ENCODE measurements around the gene CACNA2D2. TPM values are rescaled to one million over a fixed set of nuclear protein-coding genes. Genes with fewer than 3 reads are reported as not detected.

CACNA2D2 gene
- total and polyA plus RNA-seq, 2 of the 4 experiments (the other 2 are of a cell fraction): 0.15 TPM; not detected in 1

DNA sequence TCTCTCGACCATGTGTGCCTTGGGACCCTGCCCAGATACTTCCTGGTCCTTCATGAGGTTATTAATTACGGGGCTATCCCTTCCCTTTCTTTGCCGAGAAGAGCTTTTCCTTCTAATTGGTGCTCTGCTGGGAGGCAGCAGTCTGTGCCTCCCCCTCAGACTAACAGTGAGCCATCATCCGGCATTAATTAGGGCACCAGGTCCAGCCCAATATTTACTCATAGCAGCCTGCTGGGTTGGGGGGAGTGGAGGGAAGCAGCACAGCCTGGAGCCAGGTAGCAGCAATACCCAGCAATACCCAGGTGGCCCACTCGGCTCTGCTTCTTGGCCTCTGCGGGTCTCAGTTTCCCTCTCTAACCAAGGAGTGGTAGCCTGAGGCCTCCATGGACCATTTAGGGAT, 20.1 kb downstream of the CACNA2D2 start:
- Histone ChIP-seq H4K91ac (ENCODE audit: insufficient read depth, low read depth, low read length) (no peak overlapping the region), H2AFZ (replicated peaks; ENCODE audit: low read length, poor library complexity) (no peak overlapping the region), H3K14ac (replicated peaks; ENCODE audit: low read depth, low read length) (no peak overlapping the region), H3K56ac (ENCODE audit: extremely low read depth, insufficient read depth, low read length) (no peak overlapping the region), H3K4ac (ENCODE audit: low read depth, low read length) (no peak overlapping the region), H3K27me3 (ENCODE audit: control insufficient read depth, insufficient read depth, low read length) (peaks cover 34% of the 10 kb centered on the region), H3K23ac (ENCODE audit: low read depth, low read length) (no peak overlapping the region), H2BK120ac (ENCODE audit: low read depth, low read length) (no peak overlapping the region), H3K9me3 (ENCODE audit: control insufficient read depth, insufficient read depth, low read length) (no peaks in the 10 kb centered on the region), H4K20me1 (ENCODE audit: insufficient read depth, low read length) (no peaks in the 10 kb centered on the region), H4K8ac (ENCODE audit: low read depth in 2 of 2, low read length in 2 of 2) (no peak overlapping the region), H3K4me1 (ENCODE audit: control insufficient read depth, insufficient read depth, low read length) (no peaks in the 10 kb centered on the region), H2AK9ac (replicated peaks; ENCODE audit: low read depth, low read length, poor library complexity) (no peak overlapping the region), H2BK5ac (ENCODE audit: low read depth, low read length, poor library complexity, severe bottlenecking) (no peak overlapping the region), H3K4me2 (ENCODE audit: low read depth, low read length) (no peak overlapping the region), H3K18ac (ENCODE audit: low read depth, low read length) (no peak overlapping the region), H3K27ac (ENCODE audit: insufficient read depth, low read length) (no peak overlapping the region), H3K79me1 (ENCODE audit: low read depth in 1 of 2, low read length in 2 of 2) (no peaks in the 10 kb centered on the region), H2AK5ac (ENCODE audit: low read depth, low read length) (no peak overlapping the region), H2BK20ac (ENCODE audit: low read depth, low read length) (no peak overlapping the region), H3K9me1 (ENCODE audit: insufficient read depth, low read length) (no peaks in the 10 kb centered on the region), H2BK15ac (ENCODE audit: low read depth, low read length) (no peak overlapping the region), H3K4me3 (ENCODE audit: insufficient read depth, low read depth, low read length) (no peak overlapping the region), H3K36me3 (ENCODE audit: control insufficient read depth, insufficient read depth, low read length) (no peaks in the 10 kb centered on the region), H4K5ac (ENCODE audit: low read depth, low read length) (no peak overlapping the region), H3K9ac (ENCODE audit: low read depth, low read length) (no peak overlapping the region)
- in situ Hi-C loops (cut with MboI; ENCODE audit: low sequenced_read_pairs): no loop called here
- ATAC-seq (ENCODE audit: low read depth): no peak
- WGBS, 2 experiments (ENCODE audit: extremely low coverage in 2 of 2, insufficient read length in 1 of 2): no CpG with 5 or more reads among the region's 6 CpGs
- CTCF ChIA-PET: interaction anchor here (0.9 kb wide), 1 partner anchor 9 kb away, joined by 3 read pairs; no protein-coding TSS in a partner anchor
- DNase-seq: no peak
- POLR2A ChIA-PET (ENCODE audit: unreplicated experiment): no interaction called here
- dilution Hi-C loops (cut with HindIII; ENCODE audit: low sequenced_read_pairs, unreplicated experiment): no loop called here
- BruUV-seq (replicated peaks): no TSS peak
- TF ChIP-seq CHD1 (IDR thresholded peaks at IDR 0.05; ENCODE audit: low read depth, low read length) (no peak), MAFK (IDR thresholded peaks at IDR 0.05; ENCODE audit: low read depth, low read length) (no peak), RFX5 (IDR thresholded peaks at IDR 0.05; ENCODE audit: low read depth, low read length) (no peak), MXI1 (IDR thresholded peaks at IDR 0.05; ENCODE audit: borderline replicate concordance, low read depth, low read length) (no peak)
- intact Hi-C loops (cut with micrococcal nuclease): no loop called here
